Activated T-helper 2 cell treated with anti-CD3 and anti-CD28 coated beads, Interferon-gamma antibody, Interleukin-2, Interleukin-4, amounts not matched to agents 10 μg/mL and 5 μg/mL and 100 μg/mL, durations not matched to agents 14 hours and 24 hours and 36 hours (primary cell): ENCODE data around the gene CPEB2. TPM values are rescaled to one million over a fixed set of nuclear protein-coding genes. Genes with fewer than 3 reads are reported as not detected.
A peak's percentile ranks its signal among the peaks of the same experiment; 100 is the strongest.

Experiments
- DNase-seq: peaks from one replicate; pipeline ENCODE4 v3.0.0; 2021; ENCODE audit warnings: low spot score
- H3K27ac Mint-ChIP-seq: one replicate; pipeline ENCODE4 v1.8.0; 2021; ENCODE audit warnings: mixed read lengths
- H3K27me3 Mint-ChIP-seq: one replicate; pipeline ENCODE4 v1.8.0; 2021; ENCODE audit warnings: low read depth, mixed read lengths
- H3K36me3 Mint-ChIP-seq: one replicate; pipeline ENCODE4 v1.8.0; 2021; ENCODE audit warnings: low read depth, mixed read lengths
- H3K4me1 Mint-ChIP-seq: one replicate; pipeline ENCODE4 v1.8.0; 2021; ENCODE audit warnings: low read depth, mixed read lengths
- H3K4me3 Mint-ChIP-seq: one replicate; pipeline ENCODE4 v1.8.0; 2021; ENCODE audit warnings: low read depth, mild to moderate bottlenecking, moderate library complexity, mixed read lengths
- H3K9me3 Mint-ChIP-seq: one replicate; pipeline ENCODE4 v1.8.0; 2021; ENCODE audit warnings: mixed read lengths
- intact Hi-C: fragments of 100-400 bp; cut with micrococcal nuclease; formaldehyde crosslinking; loops from one replicate; pipeline ENCODE4 v1.15.1; 2023
- total RNA-seq: library from RNA; stranded (reverse); gene quantifications from 2 replicates; pipeline ENCODE4 v1.2.3, GENCODE V29; 2022

The CPEB2 gene
- total RNA-seq, 1 donor from 2014 or later: 12.3 TPM

- Mint-ChIP-seq H3K4me1 (peaks cover 10% of the 10 kb centered on the region), H3K4me3 (no peak overlapping the region), H3K27me3 (no peaks in the 10 kb centered on the region), H3K36me3 (no peaks in the 10 kb centered on the region), H3K9me3 (peaks cover 8% of the 10 kb centered on the region), H3K27ac (no peak overlapping the region)
- intact Hi-C loops: loop anchor here (1.0 kb wide), 1 partner anchor 260 kb away; no protein-coding TSS in a partner anchor
- DNase-seq: no peak
Observed at GRCh38 chr4:15116509-15117079, 114.3 kb downstream of the CPEB2 start.

GRCh38 chr4:15117270-15117946, 115.1 kb downstream of the CPEB2 start:
- peaks cover 8% of the 10 kb centered on the region for H3K9me3 Mint-ChIP-seq
- peak overlapping the region; percentile 7 for H3K27ac Mint-ChIP-seq
- intact Hi-C loops: loop anchor here (1.0 kb wide), 1 partner anchor 261 kb away; no protein-coding TSS in a partner anchor
- H3K27me3 Mint-ChIP-seq: no peaks in the 10 kb centered on the region
- no peak overlapping the region for H3K4me3 Mint-ChIP-seq
- DNase-seq: no peak
- peaks cover 10% of the 10 kb centered on the region for H3K4me1 Mint-ChIP-seq
- no peaks in the 10 kb centered on the region for H3K36me3 Mint-ChIP-seq

- intact Hi-C loops: no loop called here
- Mint-ChIP-seq H3K9me3 (peaks cover 8% of the 10 kb centered on the region), H3K27ac (no peak overlapping the region), H3K36me3 (no peaks in the 10 kb centered on the region), H3K4me3 (no peak overlapping the region), H3K27me3 (no peaks in the 10 kb centered on the region), H3K4me1 (peaks cover 10% of the 10 kb centered on the region)
- DNase-seq: no peak
Observed at GRCh38 chr4:15118292-15118691, 116.0 kb downstream of the CPEB2 start.
